GM12865 (cell line): ENCODE data around the gene MAST1.

Experiments
- DNase-seq: peaks from one replicate; pipeline ENCODE4 v3.0.0; 2010; ENCODE audit warnings: low read depth
- H3K4me3 ChIP-seq: 2 replicates; pipeline ENCODE4 v1.5.1; 2011; ENCODE audit warnings: mild to moderate bottlenecking, low read depth, low read length, control low read depth
- TF ChIP-seq, protein P1 (sequence below): IDR thresholded peaks from 2 replicates; pipeline ENCODE4 v1.5.1; 2011; ENCODE audit warnings: low read length, control low read depth, low read depth, inconsistent platforms; ENCODE audit not compliant: insufficient read depth; ENCODE audit errors: missing control alignments

Gene MAST1

DNA sequence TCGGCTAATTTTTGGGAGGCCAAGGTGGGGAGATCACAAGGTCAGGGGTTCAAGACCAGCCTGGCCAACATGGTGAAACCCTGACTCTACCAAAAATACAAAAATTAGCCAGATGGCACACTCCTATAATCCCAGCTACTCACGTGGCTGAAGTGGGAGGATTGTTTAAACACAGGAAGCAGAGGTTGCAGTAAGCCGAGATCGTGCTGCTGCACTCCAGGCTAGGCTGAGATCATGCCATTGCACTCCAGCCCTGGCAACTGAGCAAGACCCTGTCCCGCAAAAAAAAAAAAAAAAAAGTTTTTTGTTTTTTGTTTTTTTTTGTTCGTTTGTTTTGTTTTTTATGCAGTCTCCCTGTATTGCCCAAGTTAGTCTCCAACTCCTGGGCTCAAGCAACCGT is 21.2 kb downstream of the MAST1 start:
- H3K4me3 ChIP-seq = no peak overlapping the region
- no peak for DNase-seq
- TF ChIP-seq, protein P1, sequence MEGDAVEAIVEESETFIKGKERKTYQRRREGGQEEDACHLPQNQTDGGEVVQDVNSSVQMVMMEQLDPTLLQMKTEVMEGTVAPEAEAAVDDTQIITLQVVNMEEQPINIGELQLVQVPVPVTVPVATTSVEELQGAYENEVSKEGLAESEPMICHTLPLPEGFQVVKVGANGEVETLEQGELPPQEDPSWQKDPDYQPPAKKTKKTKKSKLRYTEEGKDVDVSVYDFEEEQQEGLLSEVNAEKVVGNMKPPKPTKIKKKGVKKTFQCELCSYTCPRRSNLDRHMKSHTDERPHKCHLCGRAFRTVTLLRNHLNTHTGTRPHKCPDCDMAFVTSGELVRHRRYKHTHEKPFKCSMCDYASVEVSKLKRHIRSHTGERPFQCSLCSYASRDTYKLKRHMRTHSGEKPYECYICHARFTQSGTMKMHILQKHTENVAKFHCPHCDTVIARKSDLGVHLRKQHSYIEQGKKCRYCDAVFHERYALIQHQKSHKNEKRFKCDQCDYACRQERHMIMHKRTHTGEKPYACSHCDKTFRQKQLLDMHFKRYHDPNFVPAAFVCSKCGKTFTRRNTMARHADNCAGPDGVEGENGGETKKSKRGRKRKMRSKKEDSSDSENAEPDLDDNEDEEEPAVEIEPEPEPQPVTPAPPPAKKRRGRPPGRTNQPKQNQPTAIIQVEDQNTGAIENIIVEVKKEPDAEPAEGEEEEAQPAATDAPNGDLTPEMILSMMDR = no peak

DNA sequence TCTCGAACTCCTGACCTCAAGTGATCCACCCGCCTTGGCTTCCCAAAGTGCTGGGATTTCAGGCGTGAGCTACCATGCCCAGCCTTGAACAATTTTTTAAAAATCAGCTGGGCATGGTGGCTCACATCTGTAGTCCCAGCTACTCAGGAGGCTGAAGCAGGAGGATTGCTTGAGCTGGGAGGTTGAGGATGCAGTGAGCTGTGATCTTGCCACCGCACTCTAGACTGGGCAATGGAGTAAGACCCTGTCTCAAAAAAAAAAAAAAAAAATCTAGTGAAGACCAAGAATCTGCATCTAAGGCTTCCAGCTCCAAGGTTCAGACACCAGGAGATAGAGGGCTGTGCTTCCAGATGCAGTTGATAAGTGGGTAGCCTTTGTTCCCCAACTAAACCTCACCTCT is 25.8 kb downstream of the MAST1 start:
- H3K4me3 ChIP-seq = no peak overlapping the region
- TF ChIP-seq, protein P1 = no peak
- DNase-seq = no peak

DNA sequence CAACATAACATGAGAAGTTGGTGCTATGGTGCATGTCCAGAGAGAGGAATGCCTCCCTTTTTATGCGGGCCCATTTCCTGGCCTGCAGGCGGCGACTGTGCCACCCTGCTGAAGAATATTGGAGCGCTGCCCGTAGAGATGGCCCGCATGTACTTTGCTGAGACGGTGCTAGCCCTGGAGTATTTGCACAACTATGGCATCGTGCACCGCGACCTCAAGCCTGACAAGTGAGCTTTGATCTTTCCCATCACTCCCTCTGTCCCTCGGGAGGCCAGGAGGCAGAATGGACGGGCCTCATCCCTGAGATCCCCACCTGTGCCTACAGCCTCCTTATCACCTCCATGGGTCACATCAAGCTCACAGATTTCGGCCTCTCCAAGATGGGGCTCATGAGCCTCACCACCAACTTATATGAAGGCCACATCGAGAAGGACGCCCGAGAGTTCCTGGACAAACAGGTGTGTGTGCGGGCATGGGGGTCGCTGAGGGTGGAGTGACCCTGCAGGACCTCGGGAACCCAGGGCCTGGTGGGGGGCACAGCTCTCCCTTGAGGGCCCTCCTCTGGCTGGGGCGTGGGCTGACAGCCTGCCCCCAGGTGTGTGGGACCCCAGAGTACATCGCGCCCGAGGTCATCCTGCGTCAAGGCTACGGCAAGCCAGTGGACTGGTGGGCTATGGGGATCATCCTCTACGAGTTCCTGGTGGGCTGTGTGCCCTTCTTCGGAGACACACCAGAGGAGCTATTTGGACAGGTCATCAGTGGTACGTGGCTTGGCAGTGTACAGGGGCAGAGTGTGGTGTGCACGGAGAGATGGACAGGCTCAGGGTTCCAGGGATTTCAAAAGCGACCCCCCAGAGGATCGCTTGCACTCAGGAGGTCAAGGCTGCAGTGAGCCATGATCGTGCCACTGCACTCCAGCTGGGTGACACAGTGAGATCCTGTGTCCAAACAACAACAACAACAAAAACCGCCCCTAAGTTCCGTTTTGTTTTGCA is 26.7 kb downstream of the MAST1 start:
- TF ChIP-seq, protein P1 = no peak
- H3K4me3 ChIP-seq = no peak overlapping the region
- no peak for DNase-seq

DNA sequence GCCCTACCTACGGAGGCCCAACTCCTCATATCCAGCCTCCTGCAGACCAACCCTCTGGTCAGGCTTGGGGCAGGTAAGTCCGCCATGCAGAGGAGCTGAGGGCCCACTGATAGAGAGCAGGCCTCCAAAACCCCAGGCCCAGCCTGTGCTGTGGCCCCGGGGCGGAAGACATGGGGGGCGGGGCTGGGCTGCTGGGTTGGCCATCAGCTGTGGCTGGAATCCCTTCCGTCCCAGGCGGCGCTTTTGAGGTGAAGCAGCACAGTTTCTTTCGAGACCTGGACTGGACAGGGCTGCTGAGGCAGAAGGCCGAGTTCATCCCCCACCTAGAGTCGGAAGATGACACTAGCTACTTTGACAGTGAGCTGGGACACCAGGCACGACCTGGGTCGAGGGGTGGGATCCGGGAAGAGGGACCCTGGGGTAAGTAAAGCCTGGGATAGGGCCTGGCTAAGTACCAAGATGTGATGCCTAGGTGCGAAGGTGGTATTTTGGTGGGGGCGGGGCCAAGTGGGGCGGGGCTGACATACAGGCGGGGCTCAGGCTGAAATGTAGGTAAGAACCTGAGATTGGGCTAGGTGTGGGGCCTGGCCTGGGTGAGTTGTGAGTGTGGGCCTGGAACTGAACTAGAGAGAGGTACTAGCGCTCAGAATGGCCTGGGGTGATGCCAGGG is 27.6 kb downstream of the MAST1 start:
- no peak for DNase-seq
- TF ChIP-seq, protein P1 = no peak
- H3K4me3 ChIP-seq = no peak overlapping the region

DNA sequence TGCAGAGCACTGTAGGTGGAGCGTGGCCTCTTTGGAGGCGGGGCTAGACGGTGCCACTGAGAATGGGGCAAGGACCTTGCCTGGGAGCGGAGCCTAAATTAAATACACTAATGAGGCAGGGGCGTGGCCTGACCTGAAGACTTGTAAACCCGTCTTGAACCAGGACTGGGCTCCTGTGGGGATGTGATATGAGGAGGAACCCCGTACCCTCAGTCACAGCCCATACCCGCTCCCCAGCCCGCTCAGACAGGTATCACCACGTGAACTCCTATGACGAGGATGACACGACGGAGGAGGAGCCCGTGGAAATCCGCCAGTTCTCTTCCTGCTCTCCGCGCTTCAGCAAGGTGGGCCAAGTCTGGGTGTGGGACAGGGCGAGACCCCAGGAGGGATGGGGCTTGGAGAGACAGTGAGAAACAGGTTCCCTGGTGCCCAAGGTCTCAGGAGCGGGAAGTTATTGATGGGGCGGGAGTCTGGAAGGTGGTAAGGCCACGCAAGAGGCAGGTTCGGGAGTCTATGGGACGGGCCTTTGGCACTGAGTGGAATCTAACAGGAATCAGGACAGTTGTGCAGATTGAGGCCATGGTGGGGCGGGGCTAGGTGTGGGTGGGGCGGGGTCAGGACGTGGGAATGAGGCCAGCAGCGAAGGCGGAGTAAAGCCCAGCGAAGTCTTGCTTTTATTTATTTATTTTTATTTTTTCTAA is 28.3 kb downstream of the MAST1 start:
- DNase-seq = no peak
- no peak overlapping the region for H3K4me3 ChIP-seq
- TF ChIP-seq, protein P1 = no peak

DNA sequence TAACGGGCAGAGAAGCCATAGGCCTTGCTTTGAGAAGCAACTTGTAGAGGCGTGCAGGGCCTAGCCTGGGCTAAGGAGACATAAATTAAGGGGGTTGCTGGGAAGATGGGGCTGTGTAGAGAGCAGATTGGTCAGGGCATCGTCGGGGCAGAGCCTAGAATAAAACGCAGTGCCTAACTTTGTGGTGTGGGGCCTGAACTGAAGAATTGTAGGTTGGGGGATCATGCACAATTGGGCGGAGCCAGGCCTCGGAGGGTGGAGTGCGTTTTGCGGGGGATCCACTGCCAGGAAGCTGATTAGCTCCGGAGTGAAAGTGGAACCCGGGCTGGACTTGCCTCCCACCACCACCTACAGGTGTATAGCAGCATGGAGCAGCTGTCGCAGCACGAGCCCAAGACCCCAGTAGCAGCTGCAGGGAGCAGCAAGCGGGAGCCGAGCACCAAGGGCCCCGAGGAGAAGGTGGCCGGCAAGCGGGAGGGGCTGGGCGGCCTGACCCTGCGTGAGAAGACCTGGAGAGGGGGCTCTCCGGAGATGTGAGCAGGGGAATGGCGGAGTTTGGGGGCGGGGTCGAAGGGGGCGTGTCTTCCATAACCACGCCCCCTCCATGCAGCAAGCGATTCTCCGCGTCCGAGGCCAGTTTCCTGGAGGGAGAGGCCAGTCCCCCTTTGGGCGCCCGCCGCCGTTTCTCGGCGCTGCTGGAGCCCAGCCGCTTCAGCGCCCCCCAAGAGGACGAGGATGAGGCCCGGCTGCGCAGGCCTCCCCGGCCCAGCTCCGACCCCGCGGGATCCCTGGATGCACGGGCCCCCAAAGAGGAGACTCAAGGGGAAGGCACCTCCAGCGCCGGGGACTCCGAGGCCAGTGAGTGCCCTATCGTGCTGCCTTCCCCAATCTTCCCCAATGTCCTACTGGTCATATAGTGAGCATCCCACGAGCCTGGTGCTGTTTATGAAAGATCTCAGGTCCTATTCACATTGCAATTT is 29.1 kb downstream of the MAST1 start:
- TF ChIP-seq, protein P1 = no peak
- peak; percentile 70 for DNase-seq
- peak overlapping the region; percentile 44 for H3K4me3 ChIP-seq
